ENCODE data around the gene FAM184A. TPM values are rescaled to one million over a fixed set of nuclear protein-coding genes. Genes with fewer than 3 reads are reported as not detected.

The FAM184A gene
- total and polyA plus RNA-seq, 9 of the 15 experiments (the other 6 are each of a cell fraction or from before 2014, with no cell fraction given): 6.4 to 18.7 (median 13.1) TPM

GRCh38 chr6:119066517-119066916, 11.9 kb downstream of the FAM184A start (continued):
- TF ChIP-seq ATF3 (IDR thresholded peaks at IDR 0.05): 0 out of 2 replicates have a peak, but pooled peaks have one; percentile 20
- TF ChIP-seq ATF3 (CRISPR knock-in tag; conservative IDR thresholded peaks at IDR 0.05): no peak
- TF ChIP-seq FIP1L1 (IDR thresholded peaks at IDR 0.05; ENCODE audit: low read depth, low read length, poor library complexity, severe bottlenecking): no peak
- no peak for TF ChIP-seq SIN3A (IDR thresholded peaks at IDR 0.05; ENCODE audit: borderline replicate concordance in 2 of 2, control insufficient read depth in 1 of 2, low read depth in 2 of 2, low read length in 2 of 2)
- TF ChIP-seq ADNP (tag; IDR thresholded peaks at IDR 0.05): no peak; the same call in 1 of the 2 replicates
- no peak for TF ChIP-seq ZNF707 (CRISPR knock-in tag; conservative IDR thresholded peaks at IDR 0.05)
- TF ChIP-seq NCOA6 (IDR thresholded peaks at IDR 0.05): no peak
- TF ChIP-seq KLF16 (IDR thresholded peaks at IDR 0.05): no peak
- no peak for TF ChIP-seq ZNF431 (CRISPR knock-in tag; IDR thresholded peaks at IDR 0.05)
- no peak for TF ChIP-seq CSDE1 (IDR thresholded peaks at IDR 0.05)
- no peak for TF ChIP-seq TEAD2 (tag; IDR thresholded peaks at IDR 0.05)
- TF ChIP-seq ZNF696 (CRISPR knock-in tag; conservative IDR thresholded peaks at IDR 0.05): no peak
- no peak for TF ChIP-seq ZFPM2 (CRISPR knock-in tag; IDR thresholded peaks at IDR 0.05)
- no peak for TF ChIP-seq ZNF224 (CRISPR knock-in tag; IDR thresholded peaks at IDR 0.05)
- TF ChIP-seq ELF2 (CRISPR knock-in tag; IDR thresholded peaks at IDR 0.05): no peak
- peak; percentile 40; the same call in 1 of the 2 replicates for TF ChIP-seq TCF3 (CRISPR knock-in tag; IDR thresholded peaks at IDR 0.05)
- no peak for TF ChIP-seq HMGXB4 (CRISPR knock-in tag; IDR thresholded peaks at IDR 0.05)
- TF ChIP-seq ZNF780A (CRISPR knock-in tag; IDR thresholded peaks at IDR 0.05): no peak
- no peak for TF ChIP-seq ESRRB (CRISPR knock-in tag; IDR thresholded peaks at IDR 0.05; ENCODE audit: borderline replicate concordance)
- TF ChIP-seq ZFP1 (CRISPR knock-in tag; IDR thresholded peaks at IDR 0.05): no peak
- TF ChIP-seq CCAR2 (IDR thresholded peaks at IDR 0.05; ENCODE audit: low read depth, low read length): no peak
- TF ChIP-seq XRCC4 (IDR thresholded peaks at IDR 0.05; ENCODE audit: extremely low read depth, insufficient read depth, insufficient read length): no peak
- no peak for TF ChIP-seq TCF7L2 (IDR thresholded peaks at IDR 0.05; ENCODE audit: low read depth, low read length)
- no peak for TF ChIP-seq ZNF121 (CRISPR knock-in tag; conservative IDR thresholded peaks at IDR 0.05)
- no peak for TF ChIP-seq ZNF75A (CRISPR knock-in tag; IDR thresholded peaks at IDR 0.05)
- no peak for TF ChIP-seq CBX5 (IDR thresholded peaks at IDR 0.05; ENCODE audit: borderline replicate concordance, low read depth)
- no peak for TF ChIP-seq GTF2F1 (IDR thresholded peaks at IDR 0.05; ENCODE audit: low read depth, low read length)
- no peak for TF ChIP-seq KAT8 (IDR thresholded peaks at IDR 0.05; ENCODE audit: low read depth)
- TF ChIP-seq ZNF124 (CRISPR knock-in tag; IDR thresholded peaks at IDR 0.05): no peak
- no peak for TF ChIP-seq POLR2A (conservative IDR thresholded peaks at IDR 0.05)
- peak; percentile 74 for TF ChIP-seq ATF4 (CRISPR knock-in tag; IDR thresholded peaks at IDR 0.05)

All from K562 (cell line).